ENCODE data around the gene CNTN1.
A peak's percentile ranks its signal among the peaks of the same experiment; 100 is the strongest.

The CNTN1 gene

DNA sequence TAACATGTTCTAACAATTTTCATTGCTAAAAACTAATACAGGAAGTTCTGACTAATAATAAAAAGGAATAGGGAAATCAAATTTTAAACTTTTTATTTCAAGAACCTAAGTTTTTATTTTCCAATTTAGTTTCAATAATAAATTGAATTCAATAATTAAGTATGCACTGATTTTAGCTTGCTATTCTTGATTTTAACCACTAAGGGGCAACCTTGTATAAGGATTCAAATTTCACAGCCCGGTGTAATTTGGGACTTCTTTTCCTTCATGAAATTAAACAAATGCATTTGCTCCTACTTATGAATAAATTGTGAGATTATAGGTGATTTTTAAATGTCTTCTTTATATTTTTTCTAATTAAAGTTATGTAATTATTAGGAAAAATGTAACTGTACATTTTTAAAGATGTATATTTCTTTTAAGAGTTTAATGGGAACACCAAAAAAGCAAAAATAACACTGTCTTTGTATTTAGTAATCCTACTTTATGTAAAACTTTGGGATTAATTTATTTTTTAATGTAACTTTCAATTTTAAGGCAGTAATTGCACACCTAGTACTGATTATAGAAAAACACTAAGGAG, 254.5 kb downstream of the CNTN1 start:
- Histone ChIP-seq H3K4me3 (no peak overlapping the region), H3K27me3 (ENCODE audit: low read depth) (no peaks in the 10 kb centered on the region), H3K4me1 (no peaks in the 10 kb centered on the region), H3K9me3 (no peaks in the 10 kb centered on the region), H3K36me3 (replicated peaks) (no peaks in the 10 kb centered on the region)
- DNase-seq (ENCODE audit: low spot score in 2 of 2), result peak in 1 of 2 experiments; percentile 34
- in situ Hi-C loops (cut with MboI; ENCODE audit: low sequenced_read_pairs), result no loop called here

DNA sequence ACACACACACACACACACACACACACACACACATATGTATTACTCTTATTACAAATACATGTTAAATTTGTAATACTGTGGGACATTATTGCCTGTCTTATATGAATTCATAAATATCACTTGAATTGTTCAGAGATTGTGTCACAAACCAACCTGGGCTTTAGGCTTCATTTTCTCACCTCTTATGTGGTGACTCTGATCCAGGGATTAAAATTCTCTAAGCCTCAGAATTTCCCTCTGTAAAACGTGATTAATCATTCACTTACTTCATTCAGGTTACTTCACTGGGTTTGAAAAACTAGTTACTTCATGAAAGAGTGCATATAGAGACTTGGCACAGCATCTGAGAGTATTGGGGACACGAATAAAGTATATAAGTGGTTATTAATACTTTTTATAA, 255.6 kb downstream of the CNTN1 start:
- in situ Hi-C loops (cut with MboI; ENCODE audit: low sequenced_read_pairs), result no loop called here
- H3K9me3 ChIP-seq, result no peaks in the 10 kb centered on the region
- no peak overlapping the region for H3K4me3 ChIP-seq
- no peaks in the 10 kb centered on the region for H3K36me3 ChIP-seq (replicated peaks)
- H3K4me1 ChIP-seq, result no peaks in the 10 kb centered on the region
- no peaks in the 10 kb centered on the region for H3K27me3 ChIP-seq (ENCODE audit: low read depth)
- DNase-seq (ENCODE audit: low spot score in 2 of 2), result no peak

DNA sequence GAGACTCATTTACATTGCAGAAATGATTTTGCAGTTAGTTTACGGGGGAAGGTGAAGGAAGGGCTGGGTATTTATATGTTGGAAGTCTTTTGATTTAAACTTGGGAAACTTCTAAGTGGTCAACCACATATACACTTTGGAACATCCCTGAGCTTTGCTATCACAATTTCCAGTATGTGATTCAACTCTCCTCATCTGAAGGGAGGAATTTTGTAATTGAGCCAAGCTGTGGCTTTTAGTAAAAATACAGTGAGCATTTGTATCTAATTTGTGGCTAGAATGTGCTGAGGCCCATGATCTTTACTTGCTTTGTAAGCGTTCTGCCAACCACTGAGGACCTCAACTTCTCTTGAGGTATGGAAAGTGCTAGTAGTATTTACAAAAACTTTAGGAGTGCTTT, 260.8 kb downstream of the CNTN1 start:
- Histone ChIP-seq H3K4me1 (no peaks in the 10 kb centered on the region), H3K4me3 (no peak overlapping the region), H3K36me3 (replicated peaks) (no peaks in the 10 kb centered on the region), H3K9me3 (no peaks in the 10 kb centered on the region), H3K27me3 (ENCODE audit: low read depth) (no peaks in the 10 kb centered on the region)
- no peak for DNase-seq (ENCODE audit: low spot score in 2 of 2)
- in situ Hi-C loops (cut with MboI; ENCODE audit: low sequenced_read_pairs), result no loop called here

DNA sequence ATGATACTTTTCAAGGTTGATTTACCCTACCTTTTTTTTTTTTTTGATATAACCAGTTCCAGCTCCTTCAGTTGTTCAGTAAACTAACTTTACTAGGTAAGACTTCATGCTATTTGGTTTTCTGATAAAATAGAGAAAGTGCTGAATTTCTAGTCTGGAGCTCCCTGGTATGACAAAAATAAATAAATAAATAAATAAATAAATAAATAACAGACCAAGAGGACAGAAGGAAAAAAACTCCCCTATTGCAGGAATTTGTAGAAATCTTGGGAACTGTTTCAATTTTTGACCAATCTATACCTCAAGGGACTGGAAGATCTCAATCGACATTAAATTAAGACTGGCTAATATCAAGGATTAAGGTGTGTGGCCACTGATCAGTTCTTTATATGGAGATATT, 265.2 kb downstream of the CNTN1 start:
- H3K36me3 ChIP-seq (replicated peaks), result no peaks in the 10 kb centered on the region
- in situ Hi-C loops (cut with MboI; ENCODE audit: low sequenced_read_pairs), result no loop called here
- H3K4me3 ChIP-seq, result no peak overlapping the region
- H3K4me1 ChIP-seq, result no peaks in the 10 kb centered on the region
- no peaks in the 10 kb centered on the region for H3K9me3 ChIP-seq
- DNase-seq (ENCODE audit: low spot score in 2 of 2), result no peak
- no peaks in the 10 kb centered on the region for H3K27me3 ChIP-seq (ENCODE audit: low read depth)

DNA sequence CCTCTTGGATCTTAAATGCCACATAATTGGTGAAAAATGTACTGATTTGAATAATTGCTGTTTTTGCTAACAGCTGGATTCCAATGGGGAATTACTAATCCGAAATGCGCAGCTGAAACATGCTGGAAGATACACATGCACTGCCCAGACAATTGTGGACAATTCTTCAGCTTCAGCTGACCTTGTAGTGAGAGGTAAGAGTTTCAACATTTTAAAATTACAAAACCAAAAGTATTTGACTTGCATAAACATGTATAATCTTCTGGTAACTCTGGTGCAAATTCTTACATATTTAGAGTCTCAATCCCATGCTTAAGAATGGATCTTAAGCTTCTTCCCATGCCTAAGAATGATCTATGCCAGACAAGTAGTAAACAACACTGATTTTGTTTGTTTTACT, 266.8 kb downstream of the CNTN1 start:
- no peaks in the 10 kb centered on the region for H3K27me3 ChIP-seq (ENCODE audit: low read depth)
- DNase-seq (ENCODE audit: low spot score in 2 of 2), result no peak
- H3K36me3 ChIP-seq (replicated peaks), result no peaks in the 10 kb centered on the region
- no peaks in the 10 kb centered on the region for H3K9me3 ChIP-seq
- in situ Hi-C loops (cut with MboI; ENCODE audit: low sequenced_read_pairs), result no loop called here
- no peak overlapping the region for H3K4me3 ChIP-seq
- H3K4me1 ChIP-seq, result no peaks in the 10 kb centered on the region

DNA sequence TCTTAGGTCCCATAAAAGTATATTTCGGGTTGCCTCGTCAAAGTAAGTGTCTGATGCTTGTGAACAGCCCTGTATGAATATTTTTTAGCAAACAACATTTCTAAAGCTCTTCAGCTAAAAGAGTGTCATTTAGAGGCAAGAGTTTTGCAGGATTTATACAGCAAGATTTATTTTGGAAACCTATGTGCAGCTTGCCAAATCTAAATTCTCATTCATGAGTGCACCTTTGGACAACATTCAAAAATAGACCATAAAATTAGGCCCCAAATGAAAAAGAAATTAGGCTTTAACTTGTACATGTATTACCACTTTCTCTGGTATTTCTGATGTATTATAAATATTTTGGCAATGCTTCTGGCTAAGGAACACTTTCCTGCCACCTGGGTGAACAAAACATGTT, 271.5 kb downstream of the CNTN1 start:
- Histone ChIP-seq H3K4me3 (no peak overlapping the region), H3K27me3 (ENCODE audit: low read depth) (no peaks in the 10 kb centered on the region), H3K36me3 (replicated peaks) (no peaks in the 10 kb centered on the region), H3K9me3 (no peaks in the 10 kb centered on the region), H3K4me1 (no peaks in the 10 kb centered on the region)
- DNase-seq (ENCODE audit: low spot score in 2 of 2), result no peak
- in situ Hi-C loops (cut with MboI; ENCODE audit: low sequenced_read_pairs), result no loop called here

DNA sequence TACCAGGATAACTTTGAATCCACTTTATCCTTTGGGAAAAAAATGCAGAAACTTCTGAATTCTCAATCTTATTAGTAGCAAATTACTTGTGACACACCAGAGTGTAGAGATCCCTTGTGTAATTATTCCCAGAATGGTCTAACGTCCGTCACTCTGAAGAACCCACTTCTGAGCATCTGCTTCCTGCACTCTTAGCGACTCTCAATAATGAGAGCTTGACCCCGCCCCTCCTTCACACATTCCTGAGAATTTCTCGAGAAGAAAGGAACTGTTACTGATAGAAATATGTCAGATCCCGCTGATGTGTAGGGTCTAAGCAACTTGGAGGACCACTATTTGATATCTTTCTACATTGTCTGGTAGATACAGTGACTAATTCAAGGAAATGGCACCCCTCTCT, 277.6 kb downstream of the CNTN1 start:
- Histone ChIP-seq H3K36me3 (replicated peaks) (no peaks in the 10 kb centered on the region), H3K27me3 (ENCODE audit: low read depth) (no peaks in the 10 kb centered on the region), H3K9me3 (no peaks in the 10 kb centered on the region), H3K4me3 (no peak overlapping the region), H3K4me1 (no peaks in the 10 kb centered on the region)
- DNase-seq (ENCODE audit: low spot score in 2 of 2), result peak in 1 of 2 experiments; percentile 21
- in situ Hi-C loops (cut with MboI; ENCODE audit: low sequenced_read_pairs), result no loop called here

DNA sequence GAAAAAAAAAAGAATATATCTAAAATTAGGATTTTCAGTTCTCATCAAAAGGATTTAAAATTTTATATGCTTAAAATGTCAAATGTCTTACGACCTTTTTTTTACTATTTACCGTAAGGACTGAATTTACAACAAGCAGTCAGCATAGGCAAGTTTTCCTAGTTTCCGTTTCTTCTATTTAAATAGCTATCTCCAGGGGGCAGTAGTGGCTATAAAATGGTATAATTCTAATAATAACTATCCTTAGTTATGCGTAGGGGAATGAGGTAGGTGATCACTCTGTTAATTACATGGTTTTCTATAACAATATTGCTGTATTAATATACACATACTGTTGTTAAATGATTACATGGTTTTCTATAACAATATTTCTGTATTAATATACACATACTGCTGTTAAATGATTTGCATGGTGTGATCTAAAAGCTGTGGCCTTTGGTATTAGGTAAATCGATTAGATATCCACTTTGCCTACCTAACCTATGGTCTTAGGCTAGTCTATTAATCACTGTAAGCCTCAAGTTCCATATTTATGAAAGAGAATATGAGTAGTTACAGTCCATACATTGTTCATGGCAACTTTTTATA, 278.2 kb downstream of the CNTN1 start:
- Histone ChIP-seq H3K36me3 (replicated peaks) (no peaks in the 10 kb centered on the region), H3K27me3 (ENCODE audit: low read depth) (no peaks in the 10 kb centered on the region), H3K4me1 (no peaks in the 10 kb centered on the region), H3K9me3 (no peaks in the 10 kb centered on the region), H3K4me3 (no peak overlapping the region)
- in situ Hi-C loops (cut with MboI; ENCODE audit: low sequenced_read_pairs), result no loop called here
- peak in 1 of 2 experiments; percentile 41 for DNase-seq (ENCODE audit: low spot score in 2 of 2)

DNA sequence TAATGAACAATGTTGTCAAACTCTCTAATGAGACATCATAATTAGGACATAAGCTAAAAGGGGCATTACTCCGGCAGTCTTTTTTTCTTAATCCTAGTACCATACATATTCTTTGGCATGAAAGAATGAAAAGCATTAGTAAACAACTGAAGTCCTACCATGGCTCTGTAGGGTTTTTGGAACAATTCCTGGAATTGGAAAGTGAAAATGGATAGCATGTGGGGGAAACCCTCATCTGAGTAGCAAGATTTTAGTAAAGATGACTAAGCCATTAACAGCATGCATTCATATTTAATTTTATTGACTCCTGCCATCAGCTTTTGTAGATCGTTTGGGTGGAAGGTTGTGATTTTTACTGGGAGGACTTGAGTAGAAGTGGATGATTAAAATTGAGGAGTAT, 279.7 kb downstream of the CNTN1 start:
- in situ Hi-C loops (cut with MboI; ENCODE audit: low sequenced_read_pairs), result no loop called here

DNA sequence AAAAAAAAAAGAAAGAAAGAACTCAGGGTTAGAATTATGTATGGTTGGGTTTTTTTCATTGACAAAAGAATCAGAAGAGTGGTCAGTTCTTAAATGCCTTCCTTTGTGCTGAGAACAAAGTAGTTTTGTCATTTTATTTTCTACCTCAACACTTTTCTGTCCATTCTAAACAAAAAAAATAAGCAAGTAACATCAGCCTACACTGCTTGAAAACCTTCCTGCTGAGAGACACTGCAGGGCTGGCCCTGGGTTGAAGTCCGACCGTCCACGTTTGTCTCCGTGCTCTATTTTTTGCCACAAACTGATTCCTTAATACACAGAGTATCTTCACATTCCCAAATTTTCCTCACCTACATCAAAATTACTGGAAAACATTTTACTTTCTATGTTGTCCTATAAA, 284.3 kb downstream of the CNTN1 start:
- peak in 1 of 2 experiments; percentile 4 for DNase-seq (ENCODE audit: low spot score in 2 of 2)
- Histone ChIP-seq H3K4me3 (no peak overlapping the region), H3K9me3 (no peaks in the 10 kb centered on the region), H3K4me1 (peaks cover 4% of the 10 kb centered on the region), H3K27me3 (ENCODE audit: low read depth) (no peaks in the 10 kb centered on the region), H3K36me3 (replicated peaks) (no peaks in the 10 kb centered on the region)
- in situ Hi-C loops (cut with MboI; ENCODE audit: low sequenced_read_pairs), result no loop called here

More for the DNA sequence above, 279.7 kb downstream of the CNTN1 start:
- Histone ChIP-seq H3K9me3 (no peaks in the 10 kb centered on the region), H3K27me3 (ENCODE audit: low read depth) (no peaks in the 10 kb centered on the region), H3K4me1 (peaks cover 4% of the 10 kb centered on the region), H3K36me3 (replicated peaks) (no peaks in the 10 kb centered on the region), H3K4me3 (no peak overlapping the region)
- no peak for DNase-seq (ENCODE audit: low spot score in 2 of 2)

DNA sequence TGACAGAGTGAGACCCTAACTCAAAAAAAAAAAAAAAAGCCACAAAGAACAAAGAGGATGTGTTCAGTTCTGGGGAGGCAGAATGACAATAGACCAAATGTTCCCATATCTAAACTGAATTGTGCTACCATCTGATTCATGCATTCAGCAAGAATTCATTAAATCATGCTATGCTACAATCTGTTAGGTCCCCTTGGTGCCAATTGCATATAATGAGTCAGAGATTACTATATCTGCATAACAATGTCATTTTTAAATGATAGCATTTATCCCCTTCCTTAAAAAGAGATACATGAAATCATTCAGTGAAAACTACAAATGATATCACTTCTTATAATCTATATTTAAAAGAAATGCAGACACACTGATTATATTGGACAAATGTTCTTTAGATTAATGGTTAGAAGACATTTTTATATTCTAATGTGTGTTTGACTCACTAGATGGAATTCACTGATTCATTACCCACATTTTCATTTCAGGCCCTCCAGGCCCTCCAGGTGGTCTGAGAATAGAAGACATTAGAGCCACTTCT, 288.3 kb downstream of the CNTN1 start:
- peak in 1 of 2 experiments; percentile 22 for DNase-seq (ENCODE audit: low spot score in 2 of 2)
- H3K4me1 ChIP-seq, result peaks cover 4% of the 10 kb centered on the region
- H3K4me3 ChIP-seq, result no peak overlapping the region
- no peaks in the 10 kb centered on the region for H3K27me3 ChIP-seq (ENCODE audit: low read depth)
- H3K9me3 ChIP-seq, result no peaks in the 10 kb centered on the region
- in situ Hi-C loops (cut with MboI; ENCODE audit: low sequenced_read_pairs), result no loop called here
- no peaks in the 10 kb centered on the region for H3K36me3 ChIP-seq (replicated peaks)

DNA sequence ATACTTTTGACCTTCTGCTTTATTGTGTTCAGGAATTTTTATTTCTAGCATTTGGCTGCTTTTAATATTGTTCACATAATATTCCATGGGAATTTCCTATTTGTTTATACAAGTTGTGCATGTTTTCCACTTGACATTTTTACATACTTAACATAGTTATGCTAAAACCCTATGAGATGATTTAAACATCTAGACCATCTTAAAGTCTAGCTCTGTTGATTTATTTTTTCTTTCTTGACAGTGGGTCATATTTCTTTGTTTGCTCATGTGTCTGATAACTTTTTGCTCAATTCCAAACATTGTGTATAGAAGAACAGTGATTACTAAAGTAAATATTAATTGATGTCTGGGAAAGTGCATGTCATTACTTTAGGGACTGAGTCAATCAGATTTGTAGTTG, 293.8 kb downstream of the CNTN1 start:
- in situ Hi-C loops (cut with MboI; ENCODE audit: low sequenced_read_pairs), result no loop called here
- Histone ChIP-seq H3K27me3 (ENCODE audit: low read depth) (no peaks in the 10 kb centered on the region), H3K4me3 (no peak overlapping the region), H3K9me3 (no peaks in the 10 kb centered on the region), H3K36me3 (replicated peaks) (no peaks in the 10 kb centered on the region), H3K4me1 (no peaks in the 10 kb centered on the region)
- no peak for DNase-seq (ENCODE audit: low spot score in 2 of 2)

DNA sequence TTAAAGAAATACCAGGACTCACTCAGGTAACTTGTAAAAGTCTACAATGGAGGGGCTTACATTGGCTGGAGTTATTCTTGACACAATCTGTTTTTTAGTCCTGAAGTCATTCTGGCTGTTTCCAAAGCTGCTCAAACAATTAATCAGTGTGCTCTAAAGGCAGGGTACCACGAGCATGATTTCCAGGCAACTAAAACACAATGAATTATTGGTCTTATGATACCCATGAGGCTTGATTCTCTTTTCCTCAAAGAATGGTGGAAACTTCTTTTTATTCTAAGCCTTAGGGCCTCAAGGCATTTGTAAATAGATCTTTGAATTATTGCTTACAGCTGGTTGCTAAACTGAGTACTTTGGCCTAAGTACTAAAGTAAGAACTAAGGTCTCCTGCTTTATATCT, 296.1 kb downstream of the CNTN1 start:
- in situ Hi-C loops (cut with MboI; ENCODE audit: low sequenced_read_pairs), result no loop called here
- no peaks in the 10 kb centered on the region for H3K36me3 ChIP-seq (replicated peaks)
- H3K27me3 ChIP-seq (ENCODE audit: low read depth), result no peaks in the 10 kb centered on the region
- DNase-seq (ENCODE audit: low spot score in 2 of 2), result no peak
- H3K4me3 ChIP-seq, result no peak overlapping the region
- no peaks in the 10 kb centered on the region for H3K9me3 ChIP-seq
- no peaks in the 10 kb centered on the region for H3K4me1 ChIP-seq

DNA sequence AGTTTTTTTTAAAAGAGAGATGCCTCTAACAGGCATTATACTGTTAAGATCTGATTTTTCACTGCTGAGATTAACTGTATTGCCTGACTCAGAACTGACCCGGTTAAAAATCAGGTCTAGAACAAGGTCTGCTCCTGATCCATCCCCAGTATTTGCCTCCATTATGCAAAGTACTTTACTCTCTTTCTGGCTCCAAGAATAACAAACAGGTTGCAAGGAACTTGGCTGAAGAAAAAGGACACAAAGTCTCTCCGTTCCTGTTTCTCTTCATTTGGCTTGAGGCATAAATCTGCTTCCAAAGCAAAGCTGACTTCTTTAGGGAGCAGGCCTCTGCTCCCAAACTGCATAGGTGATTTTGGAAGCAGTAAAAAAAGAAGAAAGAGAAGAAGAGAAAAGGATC, 296.6 kb downstream of the CNTN1 start:
- H3K27me3 ChIP-seq (ENCODE audit: low read depth), result no peaks in the 10 kb centered on the region
- H3K4me3 ChIP-seq, result no peak overlapping the region
- in situ Hi-C loops (cut with MboI; ENCODE audit: low sequenced_read_pairs), result no loop called here
- peak in 1 of 2 experiments; percentile 28 for DNase-seq (ENCODE audit: low spot score in 2 of 2)
- no peaks in the 10 kb centered on the region for H3K9me3 ChIP-seq
- no peaks in the 10 kb centered on the region for H3K4me1 ChIP-seq
- H3K36me3 ChIP-seq (replicated peaks), result no peaks in the 10 kb centered on the region

DNA sequence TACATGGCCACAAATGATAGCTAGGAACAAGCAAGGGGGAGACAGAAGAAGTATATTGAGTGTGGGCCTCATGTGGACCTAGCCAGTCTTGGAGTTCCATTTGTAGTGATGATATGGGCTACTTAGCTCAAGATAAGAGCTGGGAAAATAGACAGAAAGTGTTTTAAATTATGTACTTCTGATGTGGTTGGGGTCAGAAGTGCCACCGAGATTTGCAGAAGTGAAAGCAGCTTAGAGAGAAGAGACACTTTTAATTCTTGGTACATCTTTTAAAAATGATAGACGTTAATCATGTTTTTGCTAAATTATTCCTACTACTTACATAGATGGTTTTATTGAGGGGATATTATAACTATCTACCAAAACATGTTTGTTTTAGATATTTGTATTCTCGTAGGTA, 297.5 kb downstream of the CNTN1 start:
- H3K36me3 ChIP-seq (replicated peaks), result no peaks in the 10 kb centered on the region
- no peaks in the 10 kb centered on the region for H3K27me3 ChIP-seq (ENCODE audit: low read depth)
- no peaks in the 10 kb centered on the region for H3K9me3 ChIP-seq
- H3K4me3 ChIP-seq, result no peak overlapping the region
- no peaks in the 10 kb centered on the region for H3K4me1 ChIP-seq
- DNase-seq (ENCODE audit: low spot score in 2 of 2), result no peak
- in situ Hi-C loops (cut with MboI; ENCODE audit: low sequenced_read_pairs), result no loop called here

Data from HAP-1 (cell line).